DND-41 (cell line): ENCODE results near the gene PTS.

Experiments
- ATAC-seq: fragments of 200-7000 bp; cut with Tn5 transposase; 3 replicates; pipeline ENCODE4 v1.9.1; 2021; ENCODE audit warnings: low read depth; ENCODE audit not compliant: insufficient read depth
- DNase-seq: peaks from one replicate; pipeline ENCODE4 v3.0.0-alpha.2; 2020
- H2AFZ ChIP-seq: 2 replicates; pipeline ENCODE4 v1.6.0; 2012; ENCODE audit warnings: low read depth, low read length
- H3K27ac ChIP-seq: 2 replicates; pipeline ENCODE4 v1.5.1; 2012; ENCODE audit warnings: low read length, inconsistent platforms
- H3K27me3 ChIP-seq: fragments of 200-600 bp; sonication (generic); 2 replicates; pipeline ENCODE4 v1.6.0; 2012; ENCODE audit warnings: low read length, mild to moderate bottlenecking, inconsistent platforms; ENCODE audit not compliant: insufficient read depth, poor library complexity
- H3K36me3 ChIP-seq: 2 replicates; pipeline ENCODE4 v1.5.1; 2012; ENCODE audit warnings: low read length, inconsistent platforms; ENCODE audit not compliant: insufficient read depth
- H3K4me1 ChIP-seq: 2 replicates; pipeline ENCODE4 v1.5.1; 2012; ENCODE audit warnings: mild to moderate bottlenecking, low read length; ENCODE audit not compliant: insufficient read depth
- H3K4me2 ChIP-seq: 2 replicates; pipeline ENCODE4 v1.6.0; 2012; ENCODE audit warnings: mild to moderate bottlenecking, moderate library complexity, low read length, inconsistent platforms; ENCODE audit not compliant: insufficient read depth
- H3K4me3 ChIP-seq, 2 experiments: fragments of 200-600 bp in 1 of 2; shearing (Covaris generic) in 1 of 2; 2 replicates each; pipeline ENCODE4 v1.5.1; 2012 to 2016; ENCODE audit warnings: inconsistent platforms in 2 of 2, low read length in 2 of 2, mild to moderate bottlenecking in 2 of 2, low read depth in 1 of 2, moderate library complexity in 1 of 2
- H3K79me2 ChIP-seq: 2 replicates; pipeline ENCODE4 v1.6.0; 2012; ENCODE audit warnings: low read length, inconsistent platforms; ENCODE audit not compliant: insufficient read depth
- H3K9ac ChIP-seq: 2 replicates; pipeline ENCODE4 v1.6.0; 2012; ENCODE audit warnings: low read depth, mild to moderate bottlenecking, inconsistent platforms, low read length, moderate library complexity
- H3K9me3 ChIP-seq: 2 replicates; pipeline ENCODE4 v1.5.1; 2012; ENCODE audit warnings: low read length, moderate library complexity, mild to moderate bottlenecking, inconsistent platforms; ENCODE audit not compliant: insufficient read depth, severe bottlenecking
- H4K20me1 ChIP-seq: 2 replicates; pipeline ENCODE4 v1.6.0; 2012; ENCODE audit warnings: low read length; ENCODE audit not compliant: insufficient read depth
- CTCF ChIP-seq: IDR thresholded peaks from 2 replicates; pipeline ENCODE4 v1.5.1; 2012; ENCODE audit warnings: borderline replicate concordance, low read length, moderate library complexity, mild to moderate bottlenecking; ENCODE audit not compliant: poor library complexity, severe bottlenecking; ENCODE audit errors: extremely low read depth
- EZH2 ChIP-seq: IDR thresholded peaks from 3 replicates; pipeline ENCODE4 v1.6.1; 2012; ENCODE audit warnings: borderline replicate concordance, low read depth, mild to moderate bottlenecking, moderate library complexity, low read length, inconsistent platforms; ENCODE audit not compliant: severe bottlenecking

Gene PTS

GRCh38 chr11:112178936-112179335 lies 47.3 kb upstream of the PTS start:
- Histone ChIP-seq H3K79me2 (no peaks in the 10 kb centered on the region), H3K27me3 (no peaks in the 10 kb centered on the region), H3K27ac (no peak overlapping the region), H3K4me2 (no peak overlapping the region), H3K9ac (no peak overlapping the region), H4K20me1 (no peaks in the 10 kb centered on the region), H2AFZ (no peak overlapping the region), H3K4me1 (no peaks in the 10 kb centered on the region), H3K9me3 (no peaks in the 10 kb centered on the region), H3K4me3 (no peak overlapping the region), H3K36me3 (no peaks in the 10 kb centered on the region)
- TF ChIP-seq CTCF (no peak), EZH2 (no peak)
- no peak for ATAC-seq
- no peak for DNase-seq

GRCh38 chr11:112179601-112180000 lies 46.6 kb upstream of the PTS start:
- DNase-seq (no peak), ATAC-seq (no peak)
- no peak overlapping the region for H3K9ac ChIP-seq
- no peaks in the 10 kb centered on the region for H3K4me1 ChIP-seq
- H3K4me2 ChIP-seq = no peak overlapping the region
- H2AFZ ChIP-seq = no peak overlapping the region
- TF ChIP-seq EZH2 = no peak
- no peak for TF ChIP-seq CTCF
- H3K79me2 ChIP-seq = no peaks in the 10 kb centered on the region
- no peaks in the 10 kb centered on the region for H3K9me3 ChIP-seq
- no peak overlapping the region for H3K27ac ChIP-seq
- H3K36me3 ChIP-seq = no peaks in the 10 kb centered on the region
- no peaks in the 10 kb centered on the region for H3K27me3 ChIP-seq
- H3K4me3 ChIP-seq = no peak overlapping the region
- H4K20me1 ChIP-seq = no peaks in the 10 kb centered on the region

GRCh38 chr11:112182867-112183266 lies 43.4 kb upstream of the PTS start:
- no peaks in the 10 kb centered on the region for H4K20me1 ChIP-seq

More at GRCh38 chr11:112182867-112183266, 43.4 kb upstream of the PTS start:
- H3K4me1 ChIP-seq = no peaks in the 10 kb centered on the region
- H3K79me2 ChIP-seq = no peaks in the 10 kb centered on the region
- H3K27ac ChIP-seq = no peak overlapping the region
- TF ChIP-seq EZH2 (no peak), CTCF (no peak)
- no peak overlapping the region for H2AFZ ChIP-seq
- H3K9me3 ChIP-seq = no peaks in the 10 kb centered on the region
- no peak overlapping the region for H3K4me3 ChIP-seq
- no peak for ATAC-seq
- H3K27me3 ChIP-seq = no peaks in the 10 kb centered on the region
- no peaks in the 10 kb centered on the region for H3K36me3 ChIP-seq
- DNase-seq = no peak
- H3K9ac ChIP-seq = no peak overlapping the region
- no peak overlapping the region for H3K4me2 ChIP-seq
